Calu3 (cell line): ENCODE results near the gene P2RY4. TPM values are rescaled to one million over a fixed set of nuclear protein-coding genes. Genes with fewer than 3 reads are reported as not detected.
"Not testable (repeated sequence)": the region's sequence is repeated elsewhere in the genome, so short reads cannot be mapped to it uniquely, and the experiment has no call there.

Experiments used
- BruUV-seq: library from RNA; stranded (reverse); fragments of 400-500 nt; replicated peaks from 2 replicates; lab custom pipeline; 2021; lab: Mats Ljungman, UMichigan
- CTCF ChIA-PET: fragments of 300-600 bp; sonication (Branson Sonifier 250); formaldehyde crosslinking; loops from one replicate; lab custom pipeline; 2022; ENCODE audit warnings: antibody characterized with exemption; lab: Charles Lee
- DNase-seq: peaks from one replicate; pipeline ENCODE4 v3.0.0; 2022
- H3K27ac Mint-ChIP-seq: one replicate; pipeline ENCODE4 v1.8.0; 2022; ENCODE audit warnings: mixed read lengths; ENCODE audit not compliant: unreplicated experiment
- H3K27me3 Mint-ChIP-seq: one replicate; pipeline ENCODE4 v1.8.0; 2022; ENCODE audit warnings: mixed read lengths; ENCODE audit not compliant: unreplicated experiment
- H3K36me3 Mint-ChIP-seq: one replicate; pipeline ENCODE4 v1.8.0; 2022; ENCODE audit warnings: mild to moderate bottlenecking, moderate library complexity, mixed read lengths; ENCODE audit not compliant: insufficient read depth, unreplicated experiment
- H3K4me1 Mint-ChIP-seq: one replicate; pipeline ENCODE4 v1.8.0; 2022; ENCODE audit warnings: mild to moderate bottlenecking, low read depth, mixed read lengths; ENCODE audit not compliant: unreplicated experiment
- H3K4me3 Mint-ChIP-seq: one replicate; pipeline ENCODE4 v1.8.0; 2022; ENCODE audit warnings: mild to moderate bottlenecking, low read depth, moderate library complexity, mixed read lengths; ENCODE audit not compliant: unreplicated experiment
- H3K9me3 Mint-ChIP-seq: one replicate; pipeline ENCODE4 v1.8.0; 2022; ENCODE audit warnings: low read depth, mixed read lengths; ENCODE audit not compliant: unreplicated experiment
- intact Hi-C: fragments of 100-400 bp; cut with micrococcal nuclease; formaldehyde crosslinking; loops from one replicate; pipeline ENCODE4 v1.10.0; 2022; ENCODE audit not compliant: unreplicated experiment
- total RNA-seq: library from RNA; stranded (reverse); gene quantifications from 2 replicates; pipeline ENCODE4 v1.2.3, GENCODE V29; 2022
- TF ChIP-seq, protein P1 (sequence below): fragments of 200-600 bp; IDR thresholded peaks from one replicate; pipeline ENCODE4 v1.8.0; 2022; ENCODE audit warnings: antibody characterized with exemption; ENCODE audit not compliant: unreplicated experiment

P2RY4 gene
- total RNA-seq, 1 experiment from 2014 or later: not detected

DNA sequence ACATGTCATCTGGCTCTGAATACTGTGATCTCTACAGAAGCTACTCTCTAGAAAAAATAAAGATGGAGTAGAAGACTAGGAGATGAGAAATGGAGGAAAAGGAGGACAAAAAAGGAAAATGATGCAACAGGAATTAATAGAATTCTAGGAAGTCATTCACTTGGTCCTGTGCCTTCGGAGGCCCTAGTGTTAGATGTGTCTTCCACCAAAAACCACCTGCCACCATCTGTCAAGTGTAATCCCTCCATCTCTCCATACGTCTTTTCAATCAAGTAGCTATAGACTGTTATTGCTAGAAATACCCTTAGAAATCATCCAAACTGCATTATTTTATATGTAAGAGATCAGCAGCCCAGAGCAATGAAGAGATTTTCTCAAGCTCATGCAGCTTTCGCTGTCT is 19.1 kb upstream of the P2RY4 start:
- Mint-ChIP-seq H3K4me3 (no peak overlapping the region), H3K4me1 (no peaks in the 10 kb centered on the region), H3K27ac (no peak overlapping the region), H3K27me3 (no peaks in the 10 kb centered on the region), H3K9me3 (no peaks in the 10 kb centered on the region), H3K36me3 (no peaks in the 10 kb centered on the region)
- BruUV-seq: no TSS peak
- CTCF ChIA-PET: no interaction called here
- DNase-seq: no peak
- intact Hi-C loops: no loop called here
- TF ChIP-seq, protein P1, sequence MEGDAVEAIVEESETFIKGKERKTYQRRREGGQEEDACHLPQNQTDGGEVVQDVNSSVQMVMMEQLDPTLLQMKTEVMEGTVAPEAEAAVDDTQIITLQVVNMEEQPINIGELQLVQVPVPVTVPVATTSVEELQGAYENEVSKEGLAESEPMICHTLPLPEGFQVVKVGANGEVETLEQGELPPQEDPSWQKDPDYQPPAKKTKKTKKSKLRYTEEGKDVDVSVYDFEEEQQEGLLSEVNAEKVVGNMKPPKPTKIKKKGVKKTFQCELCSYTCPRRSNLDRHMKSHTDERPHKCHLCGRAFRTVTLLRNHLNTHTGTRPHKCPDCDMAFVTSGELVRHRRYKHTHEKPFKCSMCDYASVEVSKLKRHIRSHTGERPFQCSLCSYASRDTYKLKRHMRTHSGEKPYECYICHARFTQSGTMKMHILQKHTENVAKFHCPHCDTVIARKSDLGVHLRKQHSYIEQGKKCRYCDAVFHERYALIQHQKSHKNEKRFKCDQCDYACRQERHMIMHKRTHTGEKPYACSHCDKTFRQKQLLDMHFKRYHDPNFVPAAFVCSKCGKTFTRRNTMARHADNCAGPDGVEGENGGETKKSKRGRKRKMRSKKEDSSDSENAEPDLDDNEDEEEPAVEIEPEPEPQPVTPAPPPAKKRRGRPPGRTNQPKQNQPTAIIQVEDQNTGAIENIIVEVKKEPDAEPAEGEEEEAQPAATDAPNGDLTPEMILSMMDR: no peak

DNA sequence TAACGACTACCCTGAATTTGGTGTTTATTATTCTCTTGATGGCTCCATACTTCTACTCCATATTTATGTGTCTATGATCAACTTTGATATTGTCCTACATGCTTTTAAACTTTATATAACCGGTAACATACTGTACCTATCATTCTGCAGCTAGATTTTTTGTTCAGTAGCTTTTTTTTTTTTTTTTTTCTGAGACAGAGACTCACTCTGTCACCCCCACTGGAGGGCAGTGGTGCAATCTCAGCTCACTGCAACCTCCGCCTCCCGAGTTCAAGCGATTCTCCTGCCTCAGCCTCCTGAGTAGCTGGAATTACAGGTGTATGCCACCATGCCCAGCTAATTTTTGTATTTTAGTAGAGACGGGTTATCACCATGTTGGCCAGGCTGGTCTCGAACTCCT is 14.0 kb upstream of the P2RY4 start:
- H3K36me3 Mint-ChIP-seq, CTCF ChIA-PET, H3K4me1 Mint-ChIP-seq, H3K9me3 Mint-ChIP-seq, BruUV-seq, H3K4me3 Mint-ChIP-seq, DNase-seq, intact Hi-C loops, H3K27ac Mint-ChIP-seq: not testable (repeated sequence)
- H3K27me3 Mint-ChIP-seq: peaks cover 10% of the 10 kb centered on the region

DNA sequence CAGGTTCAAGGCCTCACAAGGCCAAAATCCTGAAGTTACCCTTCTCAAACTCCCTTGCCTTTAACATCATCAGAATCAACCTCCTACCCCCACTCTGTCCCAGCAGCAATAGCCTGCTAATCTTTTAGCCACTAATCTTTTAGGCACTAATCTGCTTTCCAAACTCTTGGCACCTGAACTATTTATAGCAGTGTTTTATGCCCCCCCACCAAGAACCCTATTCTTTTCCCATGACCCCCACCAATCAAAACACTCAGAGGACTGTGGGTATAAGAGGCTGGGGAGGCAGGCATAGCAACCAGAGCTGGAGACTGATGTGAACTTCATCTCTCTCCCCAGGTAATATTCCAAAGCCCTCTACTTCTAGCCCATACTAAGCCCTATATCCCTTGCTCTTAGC is 8.0 kb upstream of the P2RY4 start, which contains the start of gene ARR3:
Gene ARR3, plus strand, starts transcription at position 301 of the 400 bp plus-strand sequence. CDS start 1,052 bp downstream, outside the sequence.
- DNase-seq: no peak
- TF ChIP-seq, protein P1: no peak
- Mint-ChIP-seq H3K9me3 (no peaks in the 10 kb centered on the region), H3K4me3 (no peak within 1 kb of the TSS), H3K27ac (no peak within 1 kb of the TSS), H3K36me3 (no peaks in the 10 kb centered on the region), H3K27me3 (peaks cover 32% of the 10 kb centered on the region), H3K4me1 (no peaks in the 10 kb centered on the region)
- BruUV-seq: no TSS peak
- intact Hi-C loops: no loop called here
- CTCF ChIA-PET: interaction anchor here (0.7 kb wide), 1 partner anchor 617 kb away, joined by 3 read pairs; no protein-coding TSS in a partner anchor

DNA sequence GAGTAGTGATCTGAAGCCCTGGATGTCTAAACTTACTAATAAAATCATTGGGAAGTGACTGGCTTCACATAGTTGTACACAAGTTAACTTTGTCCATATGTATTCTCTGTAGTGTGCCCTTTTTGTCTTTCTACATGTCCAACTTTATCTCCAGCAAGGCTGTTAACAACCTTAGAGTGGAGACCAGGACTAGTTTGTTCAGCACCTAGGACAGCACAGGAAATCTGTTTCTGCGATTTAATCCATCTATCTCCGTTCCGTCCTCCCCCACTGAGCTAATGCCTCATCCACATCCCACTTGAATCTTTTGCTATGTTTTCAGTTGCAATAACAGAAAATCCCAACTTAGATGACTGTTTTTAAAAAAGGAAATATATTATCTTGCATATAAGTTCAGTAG is 4.8 kb upstream of the P2RY4 start:
- BruUV-seq: no TSS peak
- H3K36me3 Mint-ChIP-seq: no peaks in the 10 kb centered on the region
- H3K4me3 Mint-ChIP-seq: no peak overlapping the region
- intact Hi-C loops: no loop called here
- H3K4me1 Mint-ChIP-seq: no peaks in the 10 kb centered on the region
- H3K9me3 Mint-ChIP-seq: no peaks in the 10 kb centered on the region
- CTCF ChIA-PET: no interaction called here
- peaks cover 30% of the 10 kb centered on the region for H3K27me3 Mint-ChIP-seq
- DNase-seq: no peak
- TF ChIP-seq, protein P1: no peak
- H3K27ac Mint-ChIP-seq: no peak overlapping the region

DNA sequence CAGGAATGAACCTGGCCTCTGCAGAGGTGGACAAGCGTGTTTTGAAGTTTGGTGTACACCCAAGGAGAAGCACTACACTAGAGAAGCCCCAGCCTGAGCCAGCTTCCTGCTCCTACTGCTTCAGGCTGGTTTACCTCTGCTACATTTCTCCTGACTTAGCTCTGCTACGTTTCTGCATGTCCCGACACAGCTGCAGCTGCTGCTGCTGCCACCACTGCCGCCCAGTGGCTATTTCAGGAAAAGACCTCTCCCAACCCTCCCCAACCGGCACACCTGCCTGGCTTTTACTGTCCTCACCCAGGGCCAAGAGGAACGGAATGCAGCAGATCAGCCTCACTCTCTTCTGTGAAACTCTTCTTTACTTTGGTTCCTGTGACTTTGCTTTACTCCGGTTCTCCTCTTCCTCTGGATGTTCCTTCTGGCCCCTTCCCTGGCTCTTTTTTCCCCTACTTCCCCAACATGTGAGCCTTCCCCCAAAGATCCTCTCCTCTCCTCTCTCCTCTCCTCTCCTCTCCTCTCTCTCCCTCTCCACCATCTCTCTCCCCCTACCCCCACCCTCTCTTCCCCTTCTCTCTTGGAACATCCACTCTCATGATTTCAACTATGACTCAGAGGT is 3.1 kb upstream of the P2RY4 start:
- peak; percentile 72 for DNase-seq
- Mint-ChIP-seq H3K9me3 (no peaks in the 10 kb centered on the region), H3K27me3 (peaks cover 15% of the 10 kb centered on the region), H3K27ac (no peak overlapping the region), H3K4me1 (no peaks in the 10 kb centered on the region), H3K36me3 (no peaks in the 10 kb centered on the region), H3K4me3 (no peak overlapping the region)
- TF ChIP-seq, protein P1: peak; percentile 31
- intact Hi-C loops: loop anchor here (1.0 kb wide), 1 partner anchor 66 kb away; no protein-coding TSS in a partner anchor
- BruUV-seq: no TSS peak
- CTCF ChIA-PET: interaction anchor here (1.0 kb wide), 1 partner anchor 129 kb away, joined by 3 read pairs; the partner anchor contains the start of gene IGBP1
